SK-N-SH (cell line): ENCODE data around the gene MISP3. TPM values are rescaled to one million over a fixed set of nuclear protein-coding genes. Genes with fewer than 3 reads are reported as not detected.
A peak's percentile ranks its signal among the peaks of the same experiment; 100 is the strongest.

ENCODE experiments used
- CTCF ChIA-PET: fragments of 300-600, 350-600 bp; formaldehyde crosslinking; extraction: SDS; loops from one replicate; lab custom pipeline; 2021; lab: Yijun Ruan, JAX
- POLR2A ChIA-PET: fragments of 350-600 bp; sonication (Branson Sonifier 250); formaldehyde crosslinking; extraction: SDS; loops from one replicate; lab custom pipeline; 2020; ENCODE audit warnings: antibody characterized with exemption, inconsistent platforms; lab: Yijun Ruan, JAX
- DNase-seq: peaks from one replicate; pipeline ENCODE4 v3.0.0; 2012
- H2AFZ ChIP-seq: fragments of 200-600 bp; sonication (generic); 2 replicates; pipeline ENCODE4 v1.8.1; 2016; ENCODE audit warnings: antibody characterized with exemption, mild to moderate bottlenecking, low read depth
- H3F3A ChIP-seq: fragments of 200-600 bp; sonication (generic); replicated peaks from 2 replicates; pipeline ENCODE3; 2016; ENCODE audit warnings: antibody characterized with exemption, mild to moderate bottlenecking; ENCODE audit not compliant: insufficient read depth
- H3K27ac ChIP-seq, 2 experiments: fragments of 200-500 bp in 1 of 2; fragments of 200-600 bp in 1 of 2; sonication (Bioruptor generic) in 1 of 2; sonication (generic), shearing (Covaris generic) in 1 of 2; 2 replicates each; pipeline versions ENCODE4 v1.5.1 to v1.6.1; 2014 to 2016; ENCODE audit warnings: low read depth in 2 of 2, inconsistent platforms in 1 of 2, low read length in 1 of 2, mild to moderate bottlenecking in 1 of 2, mixed read lengths in 1 of 2
- H3K27me3 ChIP-seq: fragments of 200-600 bp; sonication (generic), shearing (Covaris generic); 2 replicates; pipeline ENCODE4 v1.6.1; 2016; ENCODE audit warnings: mixed run types; ENCODE audit not compliant: insufficient read depth
- H3K36me3 ChIP-seq, 2 experiments: fragments of 200-500 bp in 1 of 2; fragments of 200-600 bp in 1 of 2; sonication (Bioruptor generic) in 1 of 2; sonication (generic) in 1 of 2; replicated peaks in 1 of 2; 2 replicates each; pipeline versions ENCODE3 to v1.5.1; 2014 to 2016; ENCODE audit warnings: low read length in 1 of 2, mild to moderate bottlenecking in 1 of 2; ENCODE audit not compliant: insufficient read depth in 2 of 2, control insufficient read depth in 1 of 2
- H3K4me1 ChIP-seq, 2 experiments: fragments of 200-500 bp in 1 of 2; fragments of 200-600 bp in 1 of 2; sonication (Bioruptor generic) in 1 of 2; sonication (generic), shearing (Covaris generic) in 1 of 2; 2 replicates each; pipeline versions ENCODE4 v1.5.1 to v1.6.1; 2014 to 2016; ENCODE audit warnings: low read depth in 1 of 2, low read length in 1 of 2, mixed run types in 1 of 2; ENCODE audit not compliant: insufficient read depth in 2 of 2, control insufficient read depth in 1 of 2
- H3K4me2 ChIP-seq: fragments of 200-600 bp; sonication (generic), shearing (Covaris generic); 2 replicates; pipeline ENCODE4 v1.6.1; 2017; ENCODE audit warnings: mixed run types
- H3K4me3 ChIP-seq, 2 experiments: fragments of 200-500 bp in 1 of 2; fragments of 200-600 bp in 1 of 2; sonication (Bioruptor generic) in 1 of 2; sonication (generic), shearing (Covaris generic) in 1 of 2; 2 replicates each; pipeline versions ENCODE4 v1.5.1 to v1.8.1; 2014 to 2016; ENCODE audit warnings: low read depth in 2 of 2, inconsistent platforms in 1 of 2, low read length in 1 of 2, mild to moderate bottlenecking in 1 of 2, mixed read lengths in 1 of 2, moderate library complexity in 1 of 2
- H3K79me2 ChIP-seq: fragments of 200-600 bp; sonication (generic); 2 replicates; pipeline ENCODE4 v1.8.1; 2017; ENCODE audit warnings: mild to moderate bottlenecking; ENCODE audit not compliant: insufficient read depth
- H3K9ac ChIP-seq: fragments of 200-600 bp; sonication (generic); 2 replicates; pipeline ENCODE4 v1.6.1; 2017; ENCODE audit warnings: mixed run types
- H3K9me2 ChIP-seq: fragments of 200-600 bp; sonication (generic); 2 replicates; pipeline ENCODE4 v1.6.1; 2017; ENCODE audit warnings: mixed run types
- H3K9me3 ChIP-seq: fragments of 200-600 bp; sonication (generic); 2 replicates; pipeline ENCODE4 v1.6.1; 2017; ENCODE audit warnings: mixed run types, mild to moderate bottlenecking, moderate library complexity
- H4K20me1 ChIP-seq: fragments of 200-600 bp; sonication (generic); 2 replicates; pipeline ENCODE4 v1.6.1; 2017; ENCODE audit warnings: mild to moderate bottlenecking, mixed run types; ENCODE audit not compliant: insufficient read depth
- CTCF ChIP-seq: fragments of 200-600 bp; sonication (generic); IDR thresholded peaks from 2 replicates; pipeline ENCODE4 v1.6.1; 2017; ENCODE audit warnings: antibody characterized with exemption, mild to moderate bottlenecking, moderate library complexity
- EZH2phosphoT487 ChIP-seq: fragments of 200-600 bp; sonication (generic); IDR thresholded peaks from 2 replicates; pipeline ENCODE4 v1.6.1; 2017; ENCODE audit warnings: low read depth, mixed run types, mild to moderate bottlenecking, antibody characterized with exemption, moderate library complexity, borderline replicate concordance
- JUND ChIP-seq: IDR thresholded peaks from 2 replicates; pipeline ENCODE4 v1.4.0; 2012
- MEF2A ChIP-seq: IDR thresholded peaks from 2 replicates; pipeline ENCODE4 v1.4.0; 2012; ENCODE audit warnings: low read depth, borderline replicate concordance
- MXI1 ChIP-seq: IDR thresholded peaks from 2 replicates; pipeline ENCODE4 v1.6.1; 2012; ENCODE audit warnings: mild to moderate bottlenecking, low read depth, low read length, improper control_type of control experiment
- NFIC ChIP-seq: IDR thresholded peaks from 2 replicates; pipeline ENCODE4 v1.4.0; 2012; ENCODE audit warnings: borderline replicate concordance
- NRF1 ChIP-seq: IDR thresholded peaks from 2 replicates; pipeline ENCODE4 v1.6.1; 2012; ENCODE audit warnings: low read depth, mild to moderate bottlenecking, low read length
- REST ChIP-seq: IDR thresholded peaks from 2 replicates; pipeline ENCODE4 v1.6.1; 2012; ENCODE audit warnings: mild to moderate bottlenecking, low read depth, low read length, moderate library complexity
- SMC3 ChIP-seq: IDR thresholded peaks from 2 replicates; pipeline ENCODE4 v1.6.1; 2012; ENCODE audit warnings: low read depth, low read length, improper control_type of control experiment
- TEAD4 ChIP-seq: IDR thresholded peaks from 2 replicates; pipeline ENCODE4 v1.4.0; 2012; ENCODE audit warnings: mild to moderate bottlenecking, borderline replicate concordance; ENCODE audit not compliant: insufficient read depth
- ZBTB33 ChIP-seq: IDR thresholded peaks from 2 replicates; pipeline ENCODE4 v1.4.0; 2012; ENCODE audit warnings: low read depth, borderline replicate concordance
- WGBS: methylation state at CpG from one replicate; pipeline ENCODE4 v1.1.6; 2017; ENCODE audit warnings: low lambda C conversion rate; 5-methylcytosine and 5-hydroxymethylcytosine counted together
- polyA plus RNA-seq, 3 experiments: library from polyadenylated mRNA; depleted of rRNA; stranded (reverse); fragments of >200 nt; gene quantifications; 2 replicates each; pipeline ENCODE4 v1.2.3, GENCODE V29; 2012
- TF ChIP-seq, protein P1 (sequence below): IDR thresholded peaks from 2 replicates; pipeline ENCODE4; 2012

The MISP3 gene
- polyA plus RNA-seq, 1 of the 3 experiments (the other 2 are of a cell fraction): 2.6 TPM

- peak overlapping the region; percentile 93 for H3K4me2 ChIP-seq
- CTCF ChIA-PET: interaction anchor here (0.6 to 6.7 kb wide), 48 partner anchors 9 to 802 kb away, joined by 3 to 146 read pairs (median 4); partner anchors contain the start of genes ADGRE5, C19orf67, DCAF15 and IL27RA
- no peaks in the 10 kb centered on the region for H3K27me3 ChIP-seq
- peak overlapping the region; percentile 70 for H3K9ac ChIP-seq
- no peak for TF ChIP-seq EZH2phosphoT487
- no peak for TF ChIP-seq JUND
- peak; percentile 63 for TF ChIP-seq NRF1
- peak; percentile 58 for TF ChIP-seq MXI1
- TF ChIP-seq SMC3: peak; percentile 32; the same call in 1 of the 2 replicates
- peak; percentile 38 for TF ChIP-seq CTCF
- TF ChIP-seq, protein P1, sequence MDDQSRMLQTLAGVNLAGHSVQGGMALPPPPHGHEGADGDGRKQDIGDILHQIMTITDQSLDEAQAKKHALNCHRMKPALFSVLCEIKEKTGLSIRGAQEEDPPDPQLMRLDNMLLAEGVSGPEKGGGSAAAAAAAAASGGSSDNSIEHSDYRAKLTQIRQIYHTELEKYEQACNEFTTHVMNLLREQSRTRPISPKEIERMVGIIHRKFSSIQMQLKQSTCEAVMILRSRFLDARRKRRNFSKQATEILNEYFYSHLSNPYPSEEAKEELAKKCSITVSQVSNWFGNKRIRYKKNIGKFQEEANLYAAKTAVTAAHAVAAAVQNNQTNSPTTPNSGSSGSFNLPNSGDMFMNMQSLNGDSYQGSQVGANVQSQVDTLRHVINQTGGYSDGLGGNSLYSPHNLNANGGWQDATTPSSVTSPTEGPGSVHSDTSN: no peak
- TF ChIP-seq MEF2A: no peak
- WGBS: 0% methylated on average over 5 of the region's 106 CpGs
- peak; percentile 92 for DNase-seq
- H3F3A ChIP-seq: no peaks in the 10 kb centered on the region
- H3K4me1 ChIP-seq: peaks cover 0 to 14% of the 10 kb centered on the region in 2 experiments; a peak in 1 of 4 replicates
- H2AFZ ChIP-seq: peak overlapping the region; percentile 99
- H3K79me2 ChIP-seq: no peaks in the 10 kb centered on the region
- no peaks in the 10 kb centered on the region for H3K9me2 ChIP-seq
- H3K27ac ChIP-seq: peak overlapping the region; percentile 24 to 50; a peak in 3 of 4 replicates
- H3K4me3 ChIP-seq: peak overlapping the region; percentile 60 to 85
- POLR2A ChIA-PET: interaction anchor here (0.6 to 1.6 kb wide), 5 partner anchors 14 to 198 kb away, joined by 3 to 6 read pairs (median 4); partner anchors contain the start of gene IL27RA
- H4K20me1 ChIP-seq: no peaks in the 10 kb centered on the region
- no peaks in the 10 kb centered on the region for H3K9me3 ChIP-seq
- H3K36me3 ChIP-seq: no peaks in the 10 kb centered on the region
Measured at GRCh38 chr19:14073261-14073924, 807 bp downstream of the MISP3 start.

DNA sequence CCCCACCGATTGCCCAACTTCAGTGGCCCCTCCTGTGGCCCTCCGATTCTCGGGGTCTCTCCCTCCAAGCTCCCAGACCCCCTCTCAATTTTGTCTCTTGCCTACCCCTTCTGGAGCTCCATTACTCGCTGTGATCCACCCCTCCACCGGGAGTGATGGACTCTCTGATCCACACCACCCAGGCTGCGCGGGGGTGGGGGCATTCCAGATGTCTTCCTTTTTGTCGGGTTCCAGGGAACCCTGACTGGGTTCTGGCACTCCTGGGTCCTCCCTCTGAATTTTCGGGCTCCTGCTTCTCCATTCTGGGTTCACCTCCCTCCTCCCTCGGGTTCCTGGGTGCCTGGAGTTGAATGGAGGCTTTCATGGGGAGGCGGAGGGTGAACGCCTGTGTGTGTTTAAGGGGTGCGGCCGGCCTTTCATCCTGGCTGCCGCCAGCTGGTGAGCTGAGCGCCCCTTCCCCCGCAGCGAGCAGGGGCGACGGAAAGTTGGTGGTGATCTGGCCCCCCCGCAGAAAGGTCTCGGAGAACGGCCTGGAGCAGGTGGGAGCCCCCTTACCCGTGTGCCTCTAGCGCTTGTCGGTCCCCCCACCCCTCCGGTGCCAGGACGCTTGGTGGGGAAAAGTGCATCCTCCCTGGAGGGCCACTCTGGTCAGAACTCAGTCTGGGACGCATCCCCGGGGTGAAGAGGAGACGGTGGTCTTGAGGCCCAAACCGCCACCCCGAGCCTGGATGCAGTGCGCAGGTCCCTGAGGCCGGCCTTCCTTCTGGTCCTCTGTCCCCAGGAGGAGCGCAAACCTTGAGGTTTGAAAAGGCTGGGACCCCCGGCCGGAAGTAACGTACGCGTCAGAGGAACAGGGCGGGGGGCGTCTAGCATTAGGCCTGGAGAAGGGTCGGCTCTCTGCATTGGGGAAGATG, 1.6 kb downstream of the MISP3 start:
- H3K36me3 ChIP-seq: no peaks in the 10 kb centered on the region
- H3K79me2 ChIP-seq: no peaks in the 10 kb centered on the region
- peak; percentile 67 for DNase-seq
- H3K4me3 ChIP-seq: peak overlapping the region; percentile 60 to 85
- H2AFZ ChIP-seq: peak overlapping the region; percentile 99
- WGBS: 10% methylated on average over 20 of the region's 44 CpGs
- peaks cover 0 to 14% of the 10 kb centered on the region in 2 experiments; a peak in 1 of 4 replicates for H3K4me1 ChIP-seq
- no peaks in the 10 kb centered on the region for H3K27me3 ChIP-seq
- no peaks in the 10 kb centered on the region for H3F3A ChIP-seq
- peak overlapping the region; percentile 93 for H3K4me2 ChIP-seq
- H3K9me3 ChIP-seq: no peaks in the 10 kb centered on the region
- no peaks in the 10 kb centered on the region for H4K20me1 ChIP-seq
- POLR2A ChIA-PET: interaction anchor here (0.7 to 1.6 kb wide), 5 partner anchors 15 to 921 kb away, joined by 3 to 6 read pairs (median 4); partner anchors contain the start of gene IL27RA
- H3K27ac ChIP-seq: peak overlapping the region; percentile 24 to 50; a peak in 3 of 4 replicates
- CTCF ChIA-PET: interaction anchor here (0.7 to 6.7 kb wide), 28 partner anchors 8 to 289 kb away, joined by 3 to 146 read pairs (median 4); partner anchors contain the start of genes C19orf67, DCAF15, NANOS3 and PALM3
- H3K9me2 ChIP-seq: no peaks in the 10 kb centered on the region
- peak overlapping the region; percentile 70 for H3K9ac ChIP-seq
- TF ChIP-seq NFIC (no peak), ZBTB33 (no peak), TEAD4 (no peak), REST (no peak)
